GM19328 (cell line): Measurements from ENCODE around the gene ARHGEF2.
"Not testable (repeated sequence)": the region's sequence is repeated elsewhere in the genome, so short reads cannot be mapped to it uniquely, and the experiment has no call there.

Source experiments
- ATAC-seq: cut with Tn5 transposase; IDR thresholded peaks from one replicate; pipeline ENCODE4 v1.9.1; 2021; ENCODE audit warnings: mild to moderate bottlenecking, moderate library complexity; ENCODE audit not compliant: unreplicated experiment

The ARHGEF2 gene

GRCh38 chr1:155993595-155993994, 15.2 kb upstream of the ARHGEF2 start:
- no peak for ATAC-seq

- no peak for ATAC-seq
Observed at GRCh38 chr1:155990005-155990739, 11.8 kb upstream of the ARHGEF2 start.

DNA sequence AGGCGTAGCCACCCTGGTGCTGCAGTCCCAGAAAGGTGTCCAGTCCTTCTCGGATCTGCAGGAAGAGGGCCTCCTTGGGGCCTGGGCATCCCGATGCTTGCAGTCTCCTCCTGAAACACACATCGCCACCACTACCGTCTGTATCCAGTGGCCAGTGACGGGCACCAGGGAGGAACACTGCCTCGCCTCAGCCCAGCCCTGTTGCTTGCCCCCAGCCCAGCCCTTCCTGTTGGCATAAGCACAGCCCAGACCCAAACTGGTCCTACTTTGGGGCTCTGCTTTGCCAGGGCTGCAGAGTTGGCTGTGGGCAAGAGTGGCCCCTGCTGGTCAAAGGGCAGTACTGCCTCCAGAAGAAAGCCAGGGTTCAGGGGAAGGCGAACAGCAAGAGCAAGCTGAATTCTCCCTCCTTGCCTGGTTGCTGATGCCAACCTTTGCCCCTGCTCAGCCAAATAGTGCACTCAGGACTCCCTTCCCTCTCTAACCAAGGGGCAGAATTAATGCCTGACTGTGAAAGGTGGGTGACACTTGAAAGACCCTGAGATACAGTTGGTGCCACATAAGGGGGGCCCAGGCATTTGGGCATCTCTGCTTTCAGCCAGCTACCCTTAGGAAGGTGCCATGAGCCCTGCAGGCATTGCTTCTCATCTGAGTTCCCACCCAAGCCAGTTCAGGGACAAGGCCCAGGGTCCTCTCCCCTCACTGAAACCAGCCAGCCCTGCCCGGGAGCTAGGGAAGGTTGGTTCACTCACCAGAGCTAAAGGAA, 11.1 kb upstream of the ARHGEF2 start:
- no peak for ATAC-seq

DNA sequence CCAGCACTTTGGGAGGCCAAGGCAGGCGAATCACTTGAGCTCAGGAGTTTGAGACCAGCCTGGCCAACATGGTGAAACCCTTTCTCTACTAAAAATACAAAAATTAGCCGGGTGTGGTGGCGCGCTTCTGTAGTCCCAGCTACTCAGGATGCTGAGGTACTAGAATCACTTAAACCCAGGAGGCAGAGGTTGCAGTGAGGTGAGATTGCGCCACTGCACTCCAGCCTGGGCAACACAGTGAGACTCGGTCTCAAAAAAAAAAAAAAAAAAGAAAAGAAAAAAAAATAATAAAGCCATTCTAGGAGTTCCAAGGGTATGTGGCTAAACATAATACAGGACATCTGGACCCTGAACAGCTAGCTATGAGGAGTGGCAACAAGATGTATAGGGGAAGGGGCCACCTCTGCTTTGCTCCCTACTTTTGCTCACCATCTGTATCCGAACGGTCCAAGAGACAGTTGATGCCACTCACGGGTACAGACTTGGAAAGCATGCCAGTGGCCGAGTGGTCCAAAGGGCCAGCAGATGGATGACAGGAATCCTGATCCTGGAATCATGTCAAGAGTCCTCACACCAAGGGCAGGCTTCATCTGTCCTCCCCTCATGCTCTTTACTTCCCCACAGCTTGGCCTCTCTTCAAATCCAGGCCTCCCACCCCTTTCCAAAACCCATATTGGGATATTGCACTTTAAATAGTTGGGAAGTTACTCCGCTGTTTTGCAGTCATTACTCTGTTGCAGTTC, 6.7 kb upstream of the ARHGEF2 start:
- ATAC-seq = not testable (repeated sequence)

- ATAC-seq = no peak
Observed at GRCh38 chr1:155984341-155984740, 6.0 kb upstream of the ARHGEF2 start.

DNA sequence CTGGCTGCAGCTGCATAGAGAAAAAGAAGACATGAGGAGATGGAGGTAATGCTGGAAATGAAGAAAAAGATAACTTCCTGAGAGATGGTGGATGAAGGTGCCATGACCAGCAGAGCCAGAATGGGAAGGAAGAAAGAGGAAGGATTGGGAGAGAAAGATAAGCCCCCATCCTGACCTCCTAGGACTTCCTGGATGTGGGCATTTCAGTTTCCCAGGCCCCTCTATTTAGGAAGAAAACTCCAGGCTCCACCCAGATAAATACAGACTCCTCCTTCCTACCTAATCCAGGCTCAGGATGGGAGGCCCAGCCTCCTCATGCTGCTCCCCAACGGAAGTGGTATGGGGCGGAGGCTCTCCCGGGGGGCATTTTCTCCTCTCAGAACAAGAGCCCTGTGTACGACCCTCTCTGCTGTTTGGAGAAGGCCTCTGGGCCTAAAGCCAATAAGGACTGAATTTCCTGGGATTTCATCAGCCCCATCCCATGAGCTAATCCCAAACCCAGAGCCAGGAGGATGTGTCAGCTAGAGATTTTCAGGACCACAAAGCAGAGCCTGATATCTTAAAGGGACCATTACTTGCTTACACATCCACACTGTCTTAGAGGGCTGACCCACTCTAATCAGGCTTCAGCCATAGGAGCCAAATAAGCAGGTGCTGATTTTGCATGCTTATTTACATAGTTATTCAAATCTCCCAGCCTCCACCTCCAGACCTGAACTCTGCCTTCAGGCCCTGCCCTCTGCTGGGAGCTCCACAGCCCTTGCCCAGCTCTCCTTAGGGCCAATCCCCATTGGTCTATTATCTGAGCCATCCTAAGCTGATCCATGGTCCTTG, 5.1 kb upstream of the ARHGEF2 start:
- no peak for ATAC-seq

- ATAC-seq = no peak
Observed at GRCh38 chr1:155982106-155982505, 3.8 kb upstream of the ARHGEF2 start.

GRCh38 chr1:155981266-155982088, 3.1 kb upstream of the ARHGEF2 start:
- ATAC-seq = no peak

DNA sequence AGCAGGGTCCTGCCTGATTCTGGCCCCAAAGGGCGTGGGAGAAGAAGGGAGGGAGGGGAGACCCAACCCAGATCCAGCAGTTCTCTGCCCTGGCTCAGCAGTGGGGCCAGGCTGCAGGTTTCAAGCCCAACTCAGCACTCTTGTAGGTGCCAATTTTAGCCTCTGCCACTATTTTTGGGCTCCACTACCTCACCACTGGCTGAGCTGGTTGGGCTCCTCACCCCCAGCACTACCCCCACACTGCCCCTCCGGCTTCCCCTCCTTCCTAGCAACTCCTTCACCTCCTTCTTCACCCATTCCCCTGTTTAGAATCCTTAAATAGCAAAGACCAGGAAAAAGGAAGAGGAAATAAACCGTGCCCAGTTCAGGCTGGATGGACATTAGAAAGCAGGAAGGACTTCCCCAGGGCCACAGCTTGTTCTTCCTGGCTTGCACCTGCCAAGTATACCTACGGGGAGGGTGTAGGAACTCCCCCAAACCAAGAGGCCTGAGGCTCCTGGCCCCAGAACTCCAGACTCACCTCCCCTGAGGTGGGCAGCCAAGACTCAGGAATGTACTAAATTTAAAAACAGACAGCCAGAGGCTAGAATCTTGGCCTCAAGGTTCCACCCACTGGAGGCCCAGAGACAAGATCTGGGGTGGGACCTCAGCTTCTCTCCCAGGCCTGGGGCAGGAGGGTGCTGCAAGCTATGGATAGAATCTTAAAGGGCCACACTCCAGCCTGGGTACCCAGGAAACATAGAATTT, 1.4 kb upstream of the ARHGEF2 start:
- no peak for ATAC-seq

DNA sequence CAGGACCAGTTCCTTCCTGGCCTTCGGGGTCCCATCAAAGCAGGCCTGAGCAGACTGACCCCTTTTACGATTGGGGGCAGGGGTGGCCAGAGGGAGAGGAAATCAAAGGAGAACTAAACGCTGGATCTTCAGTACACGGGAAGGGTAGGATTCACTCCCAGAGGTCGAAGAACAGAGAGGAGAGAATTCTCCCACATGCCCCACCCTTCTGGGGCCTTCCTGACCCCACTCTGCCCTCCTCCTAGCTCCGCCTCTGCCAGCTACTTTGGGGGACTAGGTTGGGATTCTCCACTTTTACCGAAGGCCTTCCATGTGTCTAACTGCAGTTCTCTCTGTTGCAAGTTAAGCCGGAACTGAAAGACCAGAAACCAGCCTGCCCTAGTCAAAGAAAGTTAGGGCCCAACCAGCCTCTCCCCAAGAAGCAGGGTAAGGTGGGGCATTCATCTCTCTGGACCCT, 654 bp upstream of the ARHGEF2 start:
- no peak for ATAC-seq

DNA sequence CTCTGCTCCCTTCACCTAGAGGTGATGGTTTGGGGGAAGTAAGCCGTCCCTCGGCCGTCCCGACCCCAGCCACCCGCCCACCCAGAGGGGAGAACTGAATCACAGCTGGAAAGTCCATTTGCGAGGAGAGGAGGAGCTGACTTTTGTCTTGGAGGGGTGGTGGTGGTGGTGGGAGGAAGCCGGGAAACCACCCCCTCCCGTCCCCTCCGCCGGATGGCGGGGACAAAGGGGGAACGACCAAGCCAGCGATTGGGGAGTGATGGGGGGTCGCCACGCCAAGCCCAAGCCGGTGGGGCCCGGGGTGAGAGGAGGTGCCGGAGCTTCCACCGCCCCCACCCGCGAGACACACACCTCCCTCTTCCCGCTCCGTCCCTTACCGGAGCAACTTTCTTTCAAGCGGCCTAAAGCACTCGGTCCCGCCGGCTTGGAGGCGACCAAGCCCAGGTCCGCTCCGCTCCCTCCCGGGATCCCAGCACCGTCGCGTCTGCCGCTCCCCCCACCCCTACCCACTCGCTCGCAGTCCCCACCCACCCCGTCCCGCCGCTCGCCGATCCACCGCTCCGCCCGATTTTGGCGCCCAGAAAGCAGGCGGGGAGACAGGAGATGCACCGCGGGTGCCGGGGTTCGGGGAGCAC, 540 bp downstream of the ARHGEF2 start:
- ATAC-seq = no peak

- no peak for ATAC-seq
Observed at GRCh38 chr1:155976913-155977689, 1.2 kb downstream of the ARHGEF2 start.

DNA sequence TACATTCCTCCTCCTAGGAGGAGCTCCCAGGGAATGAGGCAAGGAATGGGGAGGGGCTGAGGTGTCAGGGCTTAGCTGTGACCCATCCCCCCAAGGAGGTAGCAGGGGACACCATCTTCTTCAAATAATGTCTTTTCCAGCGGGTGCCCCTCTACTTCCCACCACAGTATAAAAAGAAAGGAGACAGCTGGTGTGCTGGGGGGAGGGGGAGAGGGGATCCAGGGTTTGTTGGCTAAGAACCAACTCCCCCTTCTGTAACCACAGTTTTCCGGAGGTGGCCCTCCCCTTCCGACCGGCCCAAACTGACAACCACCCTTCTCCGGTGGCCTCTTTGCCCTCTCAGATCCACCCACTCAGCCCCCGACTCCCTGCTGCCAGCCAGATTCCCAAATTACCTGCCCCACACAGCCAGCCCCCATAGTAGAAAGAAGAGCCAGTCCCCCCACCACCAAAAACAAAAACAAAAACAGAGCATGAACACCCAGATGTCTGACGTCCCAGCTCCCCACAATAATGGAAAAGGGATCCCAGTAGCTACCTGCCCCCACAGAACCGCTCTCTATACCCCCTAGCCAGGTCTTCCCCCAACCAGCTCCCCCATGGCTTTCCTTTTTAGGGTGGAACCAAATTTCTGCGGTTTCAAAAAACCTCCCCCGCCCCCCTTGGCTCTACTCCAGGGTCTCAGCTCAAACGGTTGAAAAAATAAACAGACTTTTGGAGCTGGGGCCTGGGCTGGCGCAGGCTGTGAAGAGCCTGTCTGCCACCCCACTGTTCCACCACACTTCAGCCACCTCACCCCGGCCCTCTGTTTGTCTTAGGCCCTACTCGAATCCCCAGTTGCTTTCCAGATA, 2.1 kb downstream of the ARHGEF2 start:
- no peak for ATAC-seq

DNA sequence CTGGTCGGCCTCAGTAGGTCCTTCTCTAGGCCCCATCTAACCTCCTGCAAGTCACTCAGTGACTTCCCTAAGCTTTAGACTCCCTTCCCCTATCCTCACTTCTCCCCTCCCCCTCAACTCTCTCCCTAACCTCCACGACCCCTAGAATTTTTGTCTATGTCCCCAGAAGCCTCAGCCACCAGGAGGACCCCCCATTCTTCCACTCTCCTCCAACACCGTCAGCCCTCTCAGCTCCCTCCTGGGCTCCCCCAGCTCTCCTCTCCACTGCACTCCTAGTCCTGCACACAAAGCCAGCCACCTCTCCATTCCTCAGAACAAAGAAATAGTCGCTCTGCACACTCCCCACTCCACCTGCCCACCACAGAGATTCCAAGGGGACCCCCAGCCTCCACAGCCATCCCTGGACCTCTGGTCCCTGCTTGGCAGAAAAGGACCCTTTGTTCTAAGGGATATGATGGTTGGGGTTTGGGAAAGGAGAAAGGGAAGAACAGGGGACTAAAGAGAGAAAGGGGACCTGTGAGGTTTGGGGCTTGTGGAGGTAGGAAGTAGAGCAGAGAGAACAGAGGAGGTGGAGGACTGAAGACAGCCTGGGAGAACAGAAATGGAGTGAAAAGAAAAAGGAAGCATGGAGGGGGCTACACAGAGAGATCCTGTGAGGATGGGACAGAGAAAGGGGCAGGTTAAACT, 2.8 kb downstream of the ARHGEF2 start:
- ATAC-seq = no peak

GRCh38 chr1:155974208-155975115, 3.9 kb downstream of the ARHGEF2 start:
- no peak for ATAC-seq
